ENCODE data around the gene FBP2.
"Not testable (repeated sequence)": the region's sequence is repeated elsewhere in the genome, so short reads cannot be mapped to it uniquely, and the experiment has no call there.

Gene FBP2

GRCh38 chr9:94567271-94567670, 26.4 kb downstream of the FBP2 start:
- no peaks in the 10 kb centered on the region for H3K36me3 ChIP-seq (ENCODE audit: control insufficient read depth in 2 of 2, insufficient read depth in 1 of 2, low read length in 2 of 2)
- H3K27ac ChIP-seq (ENCODE audit: extremely low read depth, low read depth, low read length) = no peak overlapping the region
- H3K9me3 ChIP-seq (ENCODE audit: control insufficient read depth, insufficient read depth, low read depth, low read length) = no peaks in the 10 kb centered on the region
- POLR2A ChIA-PET = interaction anchor here (0.7 kb wide), 1 partner anchor 1479 kb away, joined by 3 read pairs; no protein-coding TSS in a partner anchor
- TF ChIP-seq ZXDB (tag by site-specific recombination; IDR thresholded peaks at IDR 0.05) (no peak), ZNF121 (tag by site-specific recombination; IDR thresholded peaks at IDR 0.05) (no peak), ZNF677 (tag by site-specific recombination; IDR thresholded peaks at IDR 0.05) (no peak), ZNF354C (tag by site-specific recombination; IDR thresholded peaks at IDR 0.05; ENCODE audit: borderline replicate concordance, low read depth) (no peak), ZNF830 (tag by site-specific recombination; IDR thresholded peaks at IDR 0.05; ENCODE audit: low read depth) (no peak), ZBTB48 (tag by site-specific recombination; IDR thresholded peaks at IDR 0.05) (no peak), ZNF416 (tag by site-specific recombination; IDR thresholded peaks at IDR 0.05) (no peak), MZF1 (tag by site-specific recombination; IDR thresholded peaks at IDR 0.05; ENCODE audit: borderline replicate concordance) (no peak), GLIS2 (tag by site-specific recombination; IDR thresholded peaks at IDR 0.05) (no peak), ZNF571 (tag by site-specific recombination; IDR thresholded peaks at IDR 0.05) (no peak), ZNF501 (tag by site-specific recombination; IDR thresholded peaks at IDR 0.05) (no peak), ZNF280C (tag by site-specific recombination; IDR thresholded peaks at IDR 0.05) (no peak), HOXD13 (CRISPR knock-in tag; IDR thresholded peaks at IDR 0.05; ENCODE audit: borderline replicate concordance) (no peak)
- no peak overlapping the region for H3K4me3 ChIP-seq (ENCODE audit: low read depth, low read length)
- CTCF ChIA-PET = no interaction called here
- H3K4me1 ChIP-seq (ENCODE audit: control insufficient read depth, insufficient read depth, low read length) = no peaks in the 10 kb centered on the region

DNA sequence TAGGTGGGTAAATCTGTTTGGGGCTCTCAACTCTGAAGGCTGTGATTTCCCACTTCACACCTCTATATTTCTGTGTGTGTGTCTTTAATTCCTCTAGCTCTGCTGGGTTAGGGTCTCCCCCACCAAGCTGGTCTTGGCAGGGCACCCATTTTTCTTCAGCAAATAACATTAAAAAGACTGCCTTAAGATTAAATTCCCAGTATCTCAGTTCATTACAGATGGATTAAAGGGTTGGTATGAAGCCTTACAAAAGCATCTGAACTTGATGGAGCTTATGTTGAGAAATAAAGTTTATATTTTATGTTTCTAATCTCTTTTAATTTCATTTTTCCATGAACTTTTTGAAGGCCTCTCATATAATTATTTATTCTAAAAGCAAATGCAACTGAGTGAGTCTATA, 27.1 kb downstream of the FBP2 start:
- no peaks in the 10 kb centered on the region for H3K9me3 ChIP-seq (ENCODE audit: control insufficient read depth, insufficient read depth, low read depth, low read length)
- no peaks in the 10 kb centered on the region for H3K4me1 ChIP-seq (ENCODE audit: control insufficient read depth, insufficient read depth, low read length)
- H3K4me3 ChIP-seq (ENCODE audit: low read depth, low read length) = no peak overlapping the region
- TF ChIP-seq ZXDB (tag by site-specific recombination; IDR thresholded peaks at IDR 0.05) (no peak), BCL6B (tag by site-specific recombination; IDR thresholded peaks at IDR 0.05) (no peak)
- no peaks in the 10 kb centered on the region for H3K36me3 ChIP-seq (ENCODE audit: control insufficient read depth in 2 of 2, insufficient read depth in 1 of 2, low read length in 2 of 2)
- ChIA-PET CTCF (no interaction called here), POLR2A (no interaction called here)
- no peak overlapping the region for H3K27ac ChIP-seq (ENCODE audit: extremely low read depth, low read depth, low read length)

DNA sequence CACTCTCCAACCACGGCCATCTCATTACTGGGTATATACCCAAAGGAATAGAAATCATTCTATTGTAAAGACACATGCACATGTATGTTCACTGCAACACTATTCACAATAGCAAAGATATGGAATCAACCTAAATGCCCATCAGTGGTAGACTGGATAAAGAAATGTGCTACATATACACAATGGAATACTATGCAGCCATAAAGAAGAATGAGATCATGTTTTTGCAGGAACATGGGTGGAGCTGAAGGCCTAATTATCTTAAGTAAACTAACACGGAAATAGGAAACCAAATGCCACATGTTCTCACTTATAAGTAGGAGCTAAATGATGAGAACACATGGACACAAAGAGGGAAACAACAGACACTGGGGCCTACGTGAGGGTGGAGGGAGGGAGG, 29.3 kb downstream of the FBP2 start:
- POLR2A ChIA-PET; H3K4me1 ChIP-seq (ENCODE audit: control insufficient read depth, insufficient read depth, low read length); H3K36me3 ChIP-seq (ENCODE audit: control insufficient read depth in 2 of 2, insufficient read depth in 1 of 2, low read length in 2 of 2); CTCF ChIA-PET; H3K27ac ChIP-seq (ENCODE audit: extremely low read depth, low read depth, low read length); H3K4me3 ChIP-seq (ENCODE audit: low read depth, low read length); H3K9me3 ChIP-seq (ENCODE audit: control insufficient read depth, insufficient read depth, low read depth, low read length): not testable (repeated sequence)
- TF ChIP-seq ZNF146 (tag by site-specific recombination; IDR thresholded peaks at IDR 0.05) = peak; percentile 63

DNA sequence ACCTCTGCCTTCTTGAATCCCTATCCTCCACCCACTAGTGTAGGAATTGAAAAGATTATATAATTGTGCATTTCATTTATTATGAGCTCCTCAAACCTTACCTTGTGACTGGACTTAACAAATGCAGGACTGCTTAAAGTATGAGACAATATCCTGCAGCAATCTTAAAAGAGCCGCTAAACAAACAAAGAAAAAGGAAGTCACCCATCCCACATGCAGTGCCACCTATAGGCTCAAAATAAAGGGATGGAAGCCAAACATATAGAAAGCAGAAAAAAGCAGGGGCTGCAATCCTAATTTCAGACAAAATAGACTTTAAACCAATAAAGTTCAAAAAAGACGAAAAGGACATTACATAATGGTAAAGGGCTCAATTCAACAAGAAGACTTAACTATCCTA, 30.1 kb downstream of the FBP2 start:
- H3K4me1 ChIP-seq (ENCODE audit: control insufficient read depth, insufficient read depth, low read length) = no peaks in the 10 kb centered on the region
- ChIA-PET POLR2A (no interaction called here), CTCF (no interaction called here)
- H3K36me3 ChIP-seq (ENCODE audit: control insufficient read depth in 2 of 2, insufficient read depth in 1 of 2, low read length in 2 of 2) = no peaks in the 10 kb centered on the region
- no peak overlapping the region for H3K27ac ChIP-seq (ENCODE audit: extremely low read depth, low read depth, low read length)
- no peak for TF ChIP-seq ZSCAN30 (tag by site-specific recombination; IDR thresholded peaks at IDR 0.05)
- no peak overlapping the region for H3K4me3 ChIP-seq (ENCODE audit: low read depth, low read length)
- no peaks in the 10 kb centered on the region for H3K9me3 ChIP-seq (ENCODE audit: control insufficient read depth, insufficient read depth, low read depth, low read length)
